Esophagus muscularis mucosa (tissue), 3 donors: ENCODE results near the gene TMEM117.

ENCODE experiments used
- CTCF ChIP-seq, 3 experiments: fragments of 200-600 bp in 2 of 3; fragments of 450-650 bp in 1 of 3; sonication (generic) in 2 of 3; IDR thresholded peaks; one replicate each; pipeline ENCODE4 v1.5.1; 2017 to 2019; ENCODE audit warnings: antibody characterized with exemption in 3 of 3, mild to moderate bottlenecking in 2 of 3, moderate library complexity in 1 of 3
- POLR2A ChIP-seq: fragments of 450-650 bp; IDR thresholded peaks from one replicate; pipeline ENCODE4 v1.6.1; 2017; ENCODE audit warnings: antibody characterized with exemption, moderate library complexity, mild to moderate bottlenecking, low read depth

DNA sequence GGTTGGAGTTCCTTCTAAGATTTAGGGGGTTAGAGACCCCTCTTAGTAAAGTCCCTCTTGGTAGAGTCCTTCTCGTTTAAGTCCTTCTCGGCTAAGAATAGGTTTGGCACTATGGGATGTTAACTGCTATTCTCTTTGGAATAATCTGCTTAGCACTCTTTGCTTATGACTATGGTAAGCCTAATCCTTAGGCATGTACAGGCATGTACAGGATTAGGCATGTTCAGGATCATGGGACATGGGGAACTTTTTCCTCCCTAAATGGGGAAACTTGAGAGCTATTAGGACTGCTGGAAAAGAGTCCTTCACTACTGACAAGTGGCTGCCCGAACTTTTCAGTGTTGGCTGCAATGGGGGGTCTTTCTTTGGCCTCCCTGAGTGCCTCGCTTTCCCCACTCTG is 193.3 kb downstream of the TMEM117 start:
- TF ChIP-seq CTCF (IDR thresholded peaks at IDR 0.05) (no peak), POLR2A (no peak)
